Adrenal gland (tissue), 12 donors: Measurements from ENCODE around the gene IL17RB. TPM values are rescaled to one million over a fixed set of nuclear protein-coding genes. Genes with fewer than 3 reads are reported as not detected.

Experiments used
- DNase-seq, 7 donors: peaks; one replicate each; pipeline ENCODE4 v3.0.0-alpha.2; 2019 to 2020
- H3K27ac ChIP-seq, 5 donors: fragments of 200-600 bp; sonication (generic) in 4 of 5; 1 replicate in 3 of 5; 2 replicates in 2 of 5; pipeline versions ENCODE4 v1.5.1 to v1.8.0; 2016 to 2020; ENCODE audit warnings: mild to moderate bottlenecking in 1 of 5
- H3K27me3 ChIP-seq: fragments of 200-600 bp; 2 replicates; pipeline ENCODE4 v1.8.0; 2021
- H3K36me3 ChIP-seq, 2 donors: fragments of 200-600 bp; replicated peaks in 1 of 2; 1 replicate in 1 of 2; 2 replicates in 1 of 2; pipeline versions ENCODE4 v1.5.1 to v1.8.0; 2018 to 2022
- H3K4me1 ChIP-seq, 2 donors: fragments of 200-600 bp; replicated peaks in 1 of 2; 1 replicate in 1 of 2; 2 replicates in 1 of 2; pipeline versions ENCODE4 v1.5.1 to v1.8.0; 2018 to 2021
- H3K4me3 ChIP-seq, 4 donors: fragments of 200-600 bp; sonication (generic) in 3 of 4; one replicate each; pipeline ENCODE4 v1.5.1; 2016 to 2018
- H3K9me3 ChIP-seq, 3 donors: fragments of 200-600 bp; sonication (generic) in 1 of 3; replicated peaks in 1 of 3; 1 replicate in 2 of 3; 2 replicates in 1 of 3; pipeline versions ENCODE4 v1.5.1 to v1.8.0; 2016 to 2021
- CTCF ChIP-seq, 6 experiments: fragments of 450-650 bp in 4 of 6; fragments of 200-600 bp in 2 of 6; sonication (generic) in 1 of 6; IDR thresholded peaks; 1 replicate in 5 of 6; 2 replicates in 1 of 6; pipeline versions ENCODE4 v1.5.1 to v1.8.0; 2016 to 2021; ENCODE audit warnings: antibody characterized with exemption in 6 of 6, mild to moderate bottlenecking in 2 of 6, moderate library complexity in 1 of 6
- POLR2A ChIP-seq, 2 donors: fragments of 450-650 bp; IDR thresholded peaks; one replicate each; pipeline ENCODE4 v1.6.1; 2017; ENCODE audit warnings: antibody characterized with exemption in 2 of 2, mild to moderate bottlenecking in 2 of 2, moderate library complexity in 1 of 2
- WGBS, 4 donors: extraction: QIAGEN DNeasy Blood & Tissue Kit in 2 of 4; methylation state at CpG; one replicate each; pipeline versions ENCODE4 v1.1.5 to v1.1.7; 2013 to 2017; 5-methylcytosine and 5-hydroxymethylcytosine counted together
- intact Hi-C, 2 donors: fragments of 100-400 bp; cut with DNase I; formaldehyde crosslinking; loops; one replicate each; pipeline versions ENCODE4 v1.14.1 to v1.15.0; 2022 to 2023
- polyA plus RNA-seq, 3 donors: library from polyadenylated mRNA; stranded (reverse); fragments of 200-250 nt in 2 of 3; fragments of 350-450 nt in 1 of 3; fragmentation: Illumina TruSeq in 1 of 3; extraction: RNeasy Lipid Tissue Mini Kit (QIAGEN cat#74804) in 1 of 3; gene quantifications; one replicate each; pipeline ENCODE4 v1.2.3, GENCODE V29; 2013 to 2014
- total RNA-seq, 9 donors: library from RNA; depleted of rRNA in 4 of 9; stranded (reverse); fragments of >200 nt in 4 of 9; fragments of 120-200 nt in 1 of 9; fragmentation: NEBNext Ultra II Directional in 1 of 9; extraction: Animal tissue kit (Norgen Biotek cat#: 25700) in 1 of 9; gene quantifications; one replicate each; pipeline versions ENCODE4 v1.1.0 to v1.2.4, GENCODE V29; 2013 to 2023
- donor health status: healthy with polysubstance abuse.
- donor health status: Bipolar disorder and iron deficiency.
- donor health status: DM: yes; HTN: yes; CAD: no.
- donor health status: DM: no; HTN: no; CAD: no.
- donor health status: DM: no; HTN: no; CAD: no.
- donor health status: DM: yes; HTN: yes; CAD: no.

IL17RB gene
- total and polyA plus RNA-seq, 12 donors, result 0.35 to 12.0 (median 2.1) TPM

DNA sequence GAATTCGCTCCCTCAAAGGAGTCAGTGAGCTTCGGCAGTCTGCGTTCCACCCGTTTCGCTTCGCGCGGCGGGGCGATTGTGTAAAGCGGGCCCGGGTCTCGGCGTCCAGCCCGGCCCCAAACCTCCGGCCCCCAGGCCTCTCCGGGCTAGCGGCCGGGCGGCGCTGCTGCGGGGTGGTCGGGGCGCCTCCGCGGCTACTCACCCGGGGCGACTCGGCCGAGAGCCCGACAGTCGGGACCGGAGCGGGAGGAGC is 561 bp upstream of the IL17RB start:
- 0 to 1% (median 1%) methylated on average over 4 to 34 of the region's 34 CpGs; no CpG with 5 or more reads in 1 of the 4 donors for WGBS, 4 donors
- Histone ChIP-seq H3K4me3 (peak overlapping the region; percentile 20 to 90 (median 38)), H3K36me3 (no peaks in the 10 kb centered on the region), H3K9me3 (no peaks in the 10 kb centered on the region), H3K27me3 (no peaks in the 10 kb centered on the region), H3K27ac (peak overlapping the region in 3 of 5 donors; percentile 69 to 78 (median 73)), H3K4me1 (peaks cover 7 to 13% of the 10 kb centered on the region in 2 donors)
- no peak for DNase-seq
- peak in 1 of 6 experiments; percentile 3 for TF ChIP-seq CTCF (IDR thresholded peaks at IDR 0.05)
- TF ChIP-seq POLR2A (IDR thresholded peaks at IDR 0.05), result no peak
- intact Hi-C loops, result no loop called here

DNA sequence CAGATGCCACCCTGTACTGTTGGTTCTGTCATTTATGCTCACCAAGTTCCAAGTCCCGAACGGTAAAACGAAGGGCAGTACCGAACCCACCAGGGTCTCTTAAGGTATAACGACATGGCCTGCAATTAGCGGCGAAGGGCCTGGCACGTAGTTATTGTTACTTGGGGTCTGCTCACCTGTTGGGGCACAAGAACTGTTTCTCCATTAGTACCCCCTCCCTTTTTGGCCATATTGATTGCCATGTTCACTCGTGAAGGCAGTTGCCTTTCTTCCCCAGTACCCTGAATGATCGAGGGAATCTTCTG is 435 bp downstream of the IL17RB start:
- H3K36me3 ChIP-seq, result no peaks in the 10 kb centered on the region
- H3K4me3 ChIP-seq, result peak overlapping the region in 2 of 4 donors; percentile 55 to 90
- H3K27me3 ChIP-seq, result no peaks in the 10 kb centered on the region
- intact Hi-C loops, result no loop called here
- no peak overlapping the region for H3K27ac ChIP-seq
- no peaks in the 10 kb centered on the region for H3K9me3 ChIP-seq
- no peak for DNase-seq
- WGBS, 4 donors, result 55 to 63% (median 57%) methylated on average over 7 to 10 of the region's 10 CpGs
- TF ChIP-seq POLR2A (IDR thresholded peaks at IDR 0.05) (no peak), CTCF (IDR thresholded peaks at IDR 0.05) (no peak)
- peaks cover 7 to 13% of the 10 kb centered on the region in 2 donors for H3K4me1 ChIP-seq

DNA sequence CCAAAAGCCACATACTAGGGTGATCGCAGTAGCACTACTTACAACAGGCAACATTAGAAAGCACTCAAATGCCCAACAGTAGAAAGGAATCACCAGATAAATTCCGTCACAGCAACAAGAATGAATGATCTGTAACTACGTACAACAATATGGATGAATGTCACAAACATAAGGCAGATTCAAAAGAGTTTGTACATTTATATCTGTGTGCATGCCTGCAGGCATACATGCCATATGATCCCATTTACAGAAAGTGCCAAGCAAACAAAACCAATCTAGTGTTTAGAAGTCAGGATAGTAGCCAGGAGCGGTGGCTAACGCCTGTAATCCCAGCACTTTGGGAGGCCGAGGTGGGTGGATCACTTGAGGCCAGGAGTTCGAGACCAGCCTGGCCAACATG is 3.5 kb downstream of the IL17RB start:
- no peaks in the 10 kb centered on the region for H3K27me3 ChIP-seq
- no peaks in the 10 kb centered on the region for H3K36me3 ChIP-seq
- intact Hi-C loops, result no loop called here
- DNase-seq, result no peak
- H3K9me3 ChIP-seq, result no peaks in the 10 kb centered on the region
- no peak overlapping the region for H3K27ac ChIP-seq
- WGBS, 4 donors, result 88 to 97% (median 92%) methylated on average over 6 to 7 of the region's 7 CpGs
- H3K4me1 ChIP-seq, result peaks cover 7 to 10% of the 10 kb centered on the region in 2 donors
- no peak overlapping the region for H3K4me3 ChIP-seq
- no peak for TF ChIP-seq CTCF (IDR thresholded peaks at IDR 0.05)
- no peak for TF ChIP-seq POLR2A (IDR thresholded peaks at IDR 0.05)

DNA sequence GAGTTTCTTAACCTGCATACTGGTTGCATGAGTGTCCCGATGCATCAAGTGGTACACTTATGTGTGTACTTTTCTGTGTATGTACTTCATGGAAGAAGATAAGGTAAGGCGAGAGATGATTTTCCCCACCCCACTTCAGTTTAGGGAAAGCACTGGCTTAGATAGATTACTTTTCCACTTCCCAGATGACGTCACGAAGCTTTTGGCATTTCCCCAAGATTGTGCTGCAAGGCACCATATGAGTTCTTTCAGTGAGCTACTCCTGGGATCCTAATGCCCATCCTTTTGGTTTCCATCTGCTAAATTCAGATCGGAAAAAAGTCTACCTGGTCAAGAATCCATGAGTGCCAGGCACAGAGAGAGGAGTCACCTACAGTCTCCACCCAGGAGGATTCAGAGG is 4.5 kb downstream of the IL17RB start:
- H3K36me3 ChIP-seq, result no peaks in the 10 kb centered on the region
- no peaks in the 10 kb centered on the region for H3K27me3 ChIP-seq
- DNase-seq, result peak; percentile 58 to 84 (median 77)
- H3K4me3 ChIP-seq, result no peak overlapping the region
- H3K27ac ChIP-seq, result no peak overlapping the region
- H3K9me3 ChIP-seq, result no peaks in the 10 kb centered on the region
- H3K4me1 ChIP-seq, result peaks cover 5 to 7% of the 10 kb centered on the region in 2 donors
- TF ChIP-seq POLR2A (IDR thresholded peaks at IDR 0.05), result no peak
- TF ChIP-seq CTCF (IDR thresholded peaks at IDR 0.05), result no peak
- 48 to 61% (median 50%) methylated on average over 5 of the region's 5 CpGs for WGBS, 4 donors
- intact Hi-C loops, result no loop called here
